Measurements from ENCODE around the gene PNMT. TPM values are rescaled to one million over a fixed set of nuclear protein-coding genes. Genes with fewer than 3 reads are reported as not detected.

PNMT gene
- polyA plus RNA-seq, 1 experiment, result not detected

- POLR2A ChIA-PET, result interaction anchor here (1.3 kb wide), 1 partner anchor 10 kb away, joined by 4 read pairs; the partner anchor contains the start of gene PGAP3
- DNase-seq (ENCODE audit: low read depth), result no peak
- CTCF ChIA-PET, result interaction anchor here (1.1 to 16.9 kb wide), 8 partner anchors 9 to 55 kb away, joined by 3 to 185 read pairs (median 6); partner anchors contain the start of genes ERBB2, PGAP3, PNMT and PPP1R1B
Observed at GRCh38 chr17:39677542-39678339, 9.5 kb downstream of the PNMT start.

DNA sequence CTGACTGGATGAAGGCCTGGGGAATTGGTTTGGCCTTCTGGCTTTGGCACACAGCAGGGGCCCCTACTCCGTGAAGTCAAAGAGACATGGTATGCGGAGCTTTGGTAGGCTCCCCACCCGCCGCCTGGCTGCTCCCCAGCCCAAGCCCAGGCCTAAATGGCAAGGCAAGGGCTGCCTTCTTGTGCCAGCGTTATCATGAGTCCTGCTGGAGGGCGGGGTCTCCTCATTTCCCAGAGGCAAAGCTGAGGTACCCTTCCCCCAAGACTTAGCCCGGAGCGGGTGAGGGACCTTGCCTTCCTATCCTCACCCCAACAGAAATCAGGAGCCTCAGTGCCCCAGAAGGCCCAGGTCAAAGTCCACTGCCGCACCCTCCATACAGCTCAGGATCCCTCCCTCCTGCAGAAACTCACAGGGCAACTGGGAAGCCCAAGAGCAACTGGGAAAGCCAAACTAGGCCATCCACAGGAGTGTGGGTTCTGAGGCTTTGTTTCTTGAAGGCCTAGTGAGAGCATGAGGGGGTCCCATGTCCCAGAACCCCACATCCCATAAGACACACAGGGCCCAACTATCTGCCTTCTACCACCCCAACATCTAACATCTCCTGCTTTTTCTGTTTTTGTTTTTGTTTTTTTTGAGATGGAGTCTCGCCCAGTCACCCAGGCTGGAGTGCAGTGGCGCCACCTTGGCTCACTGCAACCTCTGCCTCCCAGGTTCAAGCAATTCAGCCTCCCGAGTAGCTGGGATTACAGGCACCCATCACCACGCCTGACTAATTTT is 10.3 kb downstream of the PNMT start:
- DNase-seq (ENCODE audit: low read depth), result no peak
- ChIA-PET CTCF (interaction anchor here (1.0 to 16.9 kb wide), 7 partner anchors 9 to 56 kb away, joined by 3 to 185 read pairs (median 7); partner anchors contain the start of genes PGAP3, PNMT and PPP1R1B), POLR2A (interaction anchor here (1.3 kb wide), 1 partner anchor 9 kb away, joined by 4 read pairs; the partner anchor contains the start of gene PGAP3)
- TF ChIP-seq, protein P1, sequence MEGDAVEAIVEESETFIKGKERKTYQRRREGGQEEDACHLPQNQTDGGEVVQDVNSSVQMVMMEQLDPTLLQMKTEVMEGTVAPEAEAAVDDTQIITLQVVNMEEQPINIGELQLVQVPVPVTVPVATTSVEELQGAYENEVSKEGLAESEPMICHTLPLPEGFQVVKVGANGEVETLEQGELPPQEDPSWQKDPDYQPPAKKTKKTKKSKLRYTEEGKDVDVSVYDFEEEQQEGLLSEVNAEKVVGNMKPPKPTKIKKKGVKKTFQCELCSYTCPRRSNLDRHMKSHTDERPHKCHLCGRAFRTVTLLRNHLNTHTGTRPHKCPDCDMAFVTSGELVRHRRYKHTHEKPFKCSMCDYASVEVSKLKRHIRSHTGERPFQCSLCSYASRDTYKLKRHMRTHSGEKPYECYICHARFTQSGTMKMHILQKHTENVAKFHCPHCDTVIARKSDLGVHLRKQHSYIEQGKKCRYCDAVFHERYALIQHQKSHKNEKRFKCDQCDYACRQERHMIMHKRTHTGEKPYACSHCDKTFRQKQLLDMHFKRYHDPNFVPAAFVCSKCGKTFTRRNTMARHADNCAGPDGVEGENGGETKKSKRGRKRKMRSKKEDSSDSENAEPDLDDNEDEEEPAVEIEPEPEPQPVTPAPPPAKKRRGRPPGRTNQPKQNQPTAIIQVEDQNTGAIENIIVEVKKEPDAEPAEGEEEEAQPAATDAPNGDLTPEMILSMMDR (IDR thresholded peaks at IDR 0.05; ENCODE audit: insufficient read depth, low read depth, low read length), result no peak
- Histone ChIP-seq H3K4me3 (ENCODE audit: low read depth, low read length) (no peak overlapping the region), H3K27me3 (ENCODE audit: control insufficient read depth, insufficient read depth, low read length) (no peaks in the 10 kb centered on the region), H3K36me3 (ENCODE audit: control insufficient read depth, insufficient read depth, low read length) (peaks cover 1% of the 10 kb centered on the region; the same call in 1 of the 2 replicates)

More at GRCh38 chr17:39677542-39678339, 9.5 kb downstream of the PNMT start:
- H3K4me3 ChIP-seq (ENCODE audit: low read depth, low read length), result no peak overlapping the region
- peaks cover 1% of the 10 kb centered on the region; the same call in 1 of the 2 replicates for H3K36me3 ChIP-seq (ENCODE audit: control insufficient read depth, insufficient read depth, low read length)
- TF ChIP-seq, protein P1 (IDR thresholded peaks at IDR 0.05; ENCODE audit: insufficient read depth, low read depth, low read length), result no peak
- no peaks in the 10 kb centered on the region for H3K27me3 ChIP-seq (ENCODE audit: control insufficient read depth, insufficient read depth, low read length)

GRCh38 chr17:39679521-39680192 is 11.4 kb downstream of the PNMT start:
- ChIA-PET POLR2A (no interaction called here), CTCF (interaction anchor here (1.0 to 16.9 kb wide), 4 partner anchors 8 to 58 kb away, joined by 3 to 185 read pairs (median 10); partner anchors contain the start of genes PGAP3, PNMT and PPP1R1B)
- no peaks in the 10 kb centered on the region for H3K27me3 ChIP-seq (ENCODE audit: control insufficient read depth, insufficient read depth, low read length)
- TF ChIP-seq, protein P1 (IDR thresholded peaks at IDR 0.05; ENCODE audit: insufficient read depth, low read depth, low read length), result no peak
- no peak overlapping the region for H3K4me3 ChIP-seq (ENCODE audit: low read depth, low read length)
- DNase-seq (ENCODE audit: low read depth), result no peak
- H3K36me3 ChIP-seq (ENCODE audit: control insufficient read depth, insufficient read depth, low read length), result peaks cover 2% of the 10 kb centered on the region; the same call in 1 of the 2 replicates

GRCh38 chr17:39683295-39683939 is 15.2 kb downstream of the PNMT start:
- H3K4me3 ChIP-seq (ENCODE audit: low read depth, low read length), result no peak overlapping the region
- peaks cover 4% of the 10 kb centered on the region; the same call in 1 of the 2 replicates for H3K36me3 ChIP-seq (ENCODE audit: control insufficient read depth, insufficient read depth, low read length)
- ChIA-PET POLR2A (no interaction called here), CTCF (interaction anchor here (1.0 to 1.6 kb wide), 3 partner anchors 29 to 136 kb away, joined by 3 to 5 read pairs (median 4); no protein-coding TSS in a partner anchor)
- no peak for DNase-seq (ENCODE audit: low read depth)
- H3K27me3 ChIP-seq (ENCODE audit: control insufficient read depth, insufficient read depth, low read length), result no peaks in the 10 kb centered on the region
- TF ChIP-seq, protein P1 (IDR thresholded peaks at IDR 0.05; ENCODE audit: insufficient read depth, low read depth, low read length), result no peak
